Measurements from ENCODE around the gene PRRX1. TPM values are rescaled to one million over a fixed set of nuclear protein-coding genes. Genes with fewer than 3 reads are reported as not detected.

The PRRX1 gene
- total RNA-seq, 3 donors from 2014 or later = 2.1 to 4.4 (median 3.9) TPM

- ATAC-seq = no peak
- Histone ChIP-seq H3K4me1 (ENCODE audit: low read depth) (no peaks in the 10 kb centered on the region), H3K36me3 (ENCODE audit: low read depth) (no peaks in the 10 kb centered on the region), H3K9me3 (no peaks in the 10 kb centered on the region), H3K4me3 (no peak overlapping the region)
- TF ChIP-seq, protein P1, sequence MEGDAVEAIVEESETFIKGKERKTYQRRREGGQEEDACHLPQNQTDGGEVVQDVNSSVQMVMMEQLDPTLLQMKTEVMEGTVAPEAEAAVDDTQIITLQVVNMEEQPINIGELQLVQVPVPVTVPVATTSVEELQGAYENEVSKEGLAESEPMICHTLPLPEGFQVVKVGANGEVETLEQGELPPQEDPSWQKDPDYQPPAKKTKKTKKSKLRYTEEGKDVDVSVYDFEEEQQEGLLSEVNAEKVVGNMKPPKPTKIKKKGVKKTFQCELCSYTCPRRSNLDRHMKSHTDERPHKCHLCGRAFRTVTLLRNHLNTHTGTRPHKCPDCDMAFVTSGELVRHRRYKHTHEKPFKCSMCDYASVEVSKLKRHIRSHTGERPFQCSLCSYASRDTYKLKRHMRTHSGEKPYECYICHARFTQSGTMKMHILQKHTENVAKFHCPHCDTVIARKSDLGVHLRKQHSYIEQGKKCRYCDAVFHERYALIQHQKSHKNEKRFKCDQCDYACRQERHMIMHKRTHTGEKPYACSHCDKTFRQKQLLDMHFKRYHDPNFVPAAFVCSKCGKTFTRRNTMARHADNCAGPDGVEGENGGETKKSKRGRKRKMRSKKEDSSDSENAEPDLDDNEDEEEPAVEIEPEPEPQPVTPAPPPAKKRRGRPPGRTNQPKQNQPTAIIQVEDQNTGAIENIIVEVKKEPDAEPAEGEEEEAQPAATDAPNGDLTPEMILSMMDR (IDR thresholded peaks at IDR 0.05) = no peak
- intact Hi-C loops (cut with DNase I, micrococcal nuclease) = no loop called here
- no peak for DNase-seq
Observed at GRCh38 chr1:170623171-170623570, 40.8 kb upstream of the PRRX1 start.

GRCh38 chr1:170624146-170624545 lies 39.8 kb upstream of the PRRX1 start:
- no peak overlapping the region for H3K4me3 ChIP-seq
- intact Hi-C loops (cut with DNase I, micrococcal nuclease) = no loop called here
- ATAC-seq (no peak), DNase-seq (no peak)
- no peaks in the 10 kb centered on the region for H3K36me3 ChIP-seq (ENCODE audit: low read depth)
- TF ChIP-seq, protein P1 (IDR thresholded peaks at IDR 0.05) = no peak
- no peaks in the 10 kb centered on the region for H3K9me3 ChIP-seq
- no peaks in the 10 kb centered on the region for H3K4me1 ChIP-seq (ENCODE audit: low read depth)

- H3K9me3 ChIP-seq = no peaks in the 10 kb centered on the region
- no peaks in the 10 kb centered on the region for H3K36me3 ChIP-seq (ENCODE audit: low read depth)
- TF ChIP-seq, protein P1 (IDR thresholded peaks at IDR 0.05) = no peak
- no peak for DNase-seq
- no peak for ATAC-seq
- no peak overlapping the region for H3K4me3 ChIP-seq
- intact Hi-C loops (cut with DNase I, micrococcal nuclease) = no loop called here
- no peaks in the 10 kb centered on the region for H3K4me1 ChIP-seq (ENCODE audit: low read depth)
Observed at GRCh38 chr1:170630977-170631376, 33.0 kb upstream of the PRRX1 start.

GRCh38 chr1:170634293-170634692 lies 29.6 kb upstream of the PRRX1 start:
- no peak for DNase-seq
- Histone ChIP-seq H3K9me3 (no peaks in the 10 kb centered on the region), H3K4me1 (ENCODE audit: low read depth) (no peaks in the 10 kb centered on the region), H3K36me3 (ENCODE audit: low read depth) (no peaks in the 10 kb centered on the region), H3K4me3 (no peak overlapping the region)
- ATAC-seq = no peak
- intact Hi-C loops (cut with DNase I, micrococcal nuclease) = no loop called here
- TF ChIP-seq, protein P1 (IDR thresholded peaks at IDR 0.05) = no peak

DNA sequence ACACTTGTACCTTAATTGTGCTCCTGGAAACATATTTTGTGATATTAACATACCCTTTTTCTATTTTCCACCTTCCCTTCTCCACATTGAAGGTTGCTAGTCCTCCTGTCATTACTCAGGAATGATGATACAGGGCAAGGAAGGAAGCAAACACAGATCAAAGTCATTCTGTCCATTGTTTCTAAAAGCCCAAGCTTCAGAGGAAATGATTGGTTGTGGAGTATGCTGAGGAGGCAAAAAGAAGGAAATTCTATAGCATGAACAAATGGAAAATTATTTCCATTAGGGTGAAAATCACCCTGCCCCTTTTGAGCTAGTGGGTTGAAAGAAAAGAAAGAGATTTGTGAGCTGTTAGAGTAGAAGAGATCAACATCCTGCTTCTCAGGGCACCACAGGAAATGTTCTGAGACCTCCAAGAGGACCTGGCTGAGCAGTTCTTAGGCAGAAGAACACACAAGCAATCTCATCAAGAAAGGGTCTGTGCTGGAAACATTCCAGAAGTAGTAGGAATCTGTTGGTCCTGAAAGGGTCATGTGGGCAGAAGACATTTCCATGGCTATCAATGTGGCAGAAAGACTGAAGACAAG lies 29.0 kb upstream of the PRRX1 start:
- Histone ChIP-seq H3K36me3 (ENCODE audit: low read depth) (no peaks in the 10 kb centered on the region), H3K9me3 (no peaks in the 10 kb centered on the region), H3K4me3 (no peak overlapping the region), H3K4me1 (ENCODE audit: low read depth) (no peaks in the 10 kb centered on the region)
- intact Hi-C loops (cut with DNase I, micrococcal nuclease) = no loop called here
- no peak for ATAC-seq
- TF ChIP-seq, protein P1 (IDR thresholded peaks at IDR 0.05) = no peak
- no peak for DNase-seq

GRCh38 chr1:170640581-170640980 lies 23.4 kb upstream of the PRRX1 start:
- Histone ChIP-seq H3K4me3 (no peak overlapping the region), H3K4me1 (ENCODE audit: low read depth) (no peaks in the 10 kb centered on the region), H3K36me3 (ENCODE audit: low read depth) (no peaks in the 10 kb centered on the region), H3K9me3 (no peaks in the 10 kb centered on the region)
- TF ChIP-seq, protein P1 (IDR thresholded peaks at IDR 0.05) = no peak
- no peak for ATAC-seq
- intact Hi-C loops (cut with DNase I, micrococcal nuclease) = no loop called here
- no peak for DNase-seq

All from mucosa of descending colon (tissue), 3 donors.